OCI-LY1 (cell line): ENCODE results near the gene RAB11FIP3.
"Not testable (repeated sequence)": the region's sequence is repeated elsewhere in the genome, so short reads cannot be mapped to it uniquely, and the experiment has no call there.

Source experiments
- H2AFZ ChIP-seq: fragments of 200-600 bp; sonication (generic), shearing (Covaris generic); 2 replicates; pipeline ENCODE4 v1.6.0; 2014; ENCODE audit warnings: antibody characterized with exemption, mild to moderate bottlenecking, low read length
- H3F3A ChIP-seq: fragments of 200-600 bp; sonication (generic), shearing (Covaris generic); 2 replicates; pipeline ENCODE4 v1.6.0; 2014; ENCODE audit warnings: mild to moderate bottlenecking, antibody characterized with exemption, low read length, moderate library complexity; ENCODE audit not compliant: insufficient read depth
- H3K27ac ChIP-seq: fragments of 200-600 bp; sonication (generic); 2 replicates; pipeline ENCODE4 v1.5.1; 2014; ENCODE audit warnings: low read length, mixed run types, mild to moderate bottlenecking, low read depth; ENCODE audit not compliant: poor library complexity, severe bottlenecking
- H3K27me3 ChIP-seq: fragments of 200-600 bp; sonication (generic); 2 replicates; pipeline ENCODE4 v1.6.0; 2014; ENCODE audit warnings: antibody characterized with exemption, mild to moderate bottlenecking, low read length, moderate library complexity; ENCODE audit not compliant: insufficient read depth
- H3K36me3 ChIP-seq: fragments of 200-600 bp; sonication (generic); 2 replicates; pipeline ENCODE4 v1.6.1; 2014; ENCODE audit warnings: mild to moderate bottlenecking, antibody characterized with exemption, low read length, moderate library complexity, mixed read lengths; ENCODE audit not compliant: insufficient read depth
- H3K4me1 ChIP-seq: fragments of 200-600 bp; sonication (generic); 2 replicates; pipeline ENCODE4 v1.5.1; 2014; ENCODE audit warnings: mild to moderate bottlenecking, low read length, moderate library complexity; ENCODE audit not compliant: insufficient read depth, severe bottlenecking
- H3K4me2 ChIP-seq: fragments of 200-600 bp; sonication (generic), shearing (Covaris generic); 2 replicates; pipeline ENCODE4 v1.6.1; 2014; ENCODE audit warnings: low read length
- H3K4me3 ChIP-seq: fragments of 200-600 bp; sonication (generic); 2 replicates; pipeline ENCODE4 v1.5.1; 2014; ENCODE audit warnings: low read length, low read depth, mild to moderate bottlenecking, mixed read lengths; ENCODE audit not compliant: poor library complexity, severe bottlenecking
- H3K79me2 ChIP-seq: fragments of 200-600 bp; shearing (Covaris generic); 2 replicates; pipeline ENCODE4 v1.6.1; 2016; ENCODE audit warnings: mixed run types, low read length, mixed read lengths; ENCODE audit not compliant: insufficient read depth
- H3K9ac ChIP-seq: fragments of 200-600 bp; sonication (generic), shearing (Covaris generic); 2 replicates; pipeline ENCODE4 v1.6.1; 2014; ENCODE audit warnings: mild to moderate bottlenecking, low read length, mixed read lengths
- H3K9me2 ChIP-seq: fragments of 200-600 bp; sonication (generic), shearing (Covaris generic); 2 replicates; pipeline ENCODE4 v1.6.1; 2014; ENCODE audit warnings: low read depth, mild to moderate bottlenecking, low read length, mixed read lengths
- H3K9me3 ChIP-seq: fragments of 200-600 bp; shearing (Covaris generic); 2 replicates; pipeline ENCODE4 v1.6.1; 2014; ENCODE audit warnings: low read length, mixed read lengths
- H4K20me1 ChIP-seq: fragments of 200-600 bp; sonication (generic), shearing (Covaris generic); 2 replicates; pipeline ENCODE4 v1.6.0; 2016; ENCODE audit warnings: mild to moderate bottlenecking, low read length; ENCODE audit not compliant: insufficient read depth
- EZH2 ChIP-seq: fragments of 200-600 bp; sonication (generic), shearing (Covaris generic); IDR thresholded peaks from 2 replicates; pipeline ENCODE4 v1.8.0; 2017; ENCODE audit warnings: borderline replicate concordance, mixed run types, mild to moderate bottlenecking, antibody characterized with exemption, low read length, moderate library complexity, mixed read lengths
- TF ChIP-seq, protein P1 (sequence below): fragments of 200-600 bp; sonication (generic), shearing (Covaris generic); IDR thresholded peaks from 2 replicates; pipeline ENCODE4 v1.5.1; 2017; ENCODE audit warnings: mild to moderate bottlenecking, antibody characterized with exemption, low read length, moderate library complexity, mixed read lengths

RAB11FIP3 gene

DNA sequence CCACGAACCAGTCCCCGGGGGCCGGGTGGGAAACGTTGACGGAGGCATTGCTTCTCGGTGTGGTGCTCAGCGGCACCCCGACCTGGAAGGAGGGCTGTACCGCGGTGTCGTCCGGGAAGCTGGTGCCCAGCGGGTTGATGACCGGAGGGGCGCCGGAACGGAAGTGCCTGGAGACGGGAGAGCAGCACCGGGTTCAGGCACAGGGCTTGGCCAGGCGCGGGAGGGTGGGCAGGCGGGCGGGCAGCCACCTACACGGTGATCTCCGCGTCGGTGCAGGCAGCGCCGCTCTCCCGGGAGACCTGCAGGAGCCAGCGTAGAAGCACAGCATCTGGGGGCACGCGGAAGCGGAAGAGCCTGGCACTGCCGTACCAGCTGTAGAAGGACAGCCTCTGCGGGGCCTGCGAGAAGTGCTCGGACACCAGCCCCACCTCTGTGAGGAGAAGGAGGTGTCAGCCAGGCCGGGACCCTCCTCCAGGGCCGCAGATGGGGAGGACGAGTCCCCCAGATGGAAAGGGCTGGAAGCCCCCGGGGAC is 48.0 kb upstream of the RAB11FIP3 start:
- Histone ChIP-seq H3K9ac (no peak overlapping the region), H4K20me1 (no peaks in the 10 kb centered on the region), H3K9me3 (no peaks in the 10 kb centered on the region), H3K27ac (no peak overlapping the region), H3K4me1 (peaks cover 9% of the 10 kb centered on the region), H3K27me3 (no peaks in the 10 kb centered on the region), H3K9me2 (no peaks in the 10 kb centered on the region), H3F3A (no peaks in the 10 kb centered on the region), H3K36me3 (peaks cover 29% of the 10 kb centered on the region), H2AFZ (no peak overlapping the region), H3K4me3 (no peak overlapping the region), H3K4me2 (no peak overlapping the region), H3K79me2 (no peaks in the 10 kb centered on the region)
- TF ChIP-seq, protein P1, sequence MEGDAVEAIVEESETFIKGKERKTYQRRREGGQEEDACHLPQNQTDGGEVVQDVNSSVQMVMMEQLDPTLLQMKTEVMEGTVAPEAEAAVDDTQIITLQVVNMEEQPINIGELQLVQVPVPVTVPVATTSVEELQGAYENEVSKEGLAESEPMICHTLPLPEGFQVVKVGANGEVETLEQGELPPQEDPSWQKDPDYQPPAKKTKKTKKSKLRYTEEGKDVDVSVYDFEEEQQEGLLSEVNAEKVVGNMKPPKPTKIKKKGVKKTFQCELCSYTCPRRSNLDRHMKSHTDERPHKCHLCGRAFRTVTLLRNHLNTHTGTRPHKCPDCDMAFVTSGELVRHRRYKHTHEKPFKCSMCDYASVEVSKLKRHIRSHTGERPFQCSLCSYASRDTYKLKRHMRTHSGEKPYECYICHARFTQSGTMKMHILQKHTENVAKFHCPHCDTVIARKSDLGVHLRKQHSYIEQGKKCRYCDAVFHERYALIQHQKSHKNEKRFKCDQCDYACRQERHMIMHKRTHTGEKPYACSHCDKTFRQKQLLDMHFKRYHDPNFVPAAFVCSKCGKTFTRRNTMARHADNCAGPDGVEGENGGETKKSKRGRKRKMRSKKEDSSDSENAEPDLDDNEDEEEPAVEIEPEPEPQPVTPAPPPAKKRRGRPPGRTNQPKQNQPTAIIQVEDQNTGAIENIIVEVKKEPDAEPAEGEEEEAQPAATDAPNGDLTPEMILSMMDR: no peak
- TF ChIP-seq EZH2: no peak

DNA sequence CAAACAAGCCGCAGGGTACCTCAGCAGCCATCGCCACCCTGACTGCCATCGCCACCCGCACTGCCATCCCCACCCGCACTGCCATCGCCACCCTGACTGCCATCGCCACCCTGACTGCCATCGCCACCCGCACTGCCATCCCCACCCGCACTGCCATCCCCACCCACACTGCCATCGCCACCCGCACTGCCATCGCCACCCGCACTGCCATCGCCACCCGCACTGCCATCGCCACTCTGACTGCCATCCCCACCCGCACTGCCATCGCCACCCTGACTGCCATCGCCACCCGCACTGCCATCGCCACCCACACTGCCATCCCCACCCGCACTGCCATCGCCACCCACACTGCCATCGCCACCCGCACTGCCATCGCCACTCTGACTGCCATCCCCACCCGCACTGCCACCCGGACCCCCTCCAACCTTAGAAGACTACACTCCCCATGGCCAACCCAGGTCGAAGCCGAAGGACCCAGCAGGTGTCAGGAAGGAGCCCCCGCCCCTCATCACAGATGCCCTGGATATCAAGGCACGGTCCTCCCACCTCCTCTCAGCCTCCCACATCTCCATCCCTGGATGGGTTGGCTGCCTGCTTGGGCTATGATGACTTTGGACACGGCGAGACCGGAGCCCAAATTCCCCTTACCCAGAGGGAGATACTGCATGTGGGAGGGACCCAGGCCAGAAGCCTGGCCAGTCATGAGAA is 47.2 kb upstream of the RAB11FIP3 start:
- H4K20me1 ChIP-seq, H3K4me3 ChIP-seq, H3K79me2 ChIP-seq, H3K4me2 ChIP-seq, H3K9ac ChIP-seq, H3K27ac ChIP-seq, H2AFZ ChIP-seq, H3F3A ChIP-seq, H3K9me3 ChIP-seq, H3K27me3 ChIP-seq, H3K9me2 ChIP-seq: not testable (repeated sequence)
- peaks cover 29% of the 10 kb centered on the region for H3K36me3 ChIP-seq
- peaks cover 16% of the 10 kb centered on the region for H3K4me1 ChIP-seq

DNA sequence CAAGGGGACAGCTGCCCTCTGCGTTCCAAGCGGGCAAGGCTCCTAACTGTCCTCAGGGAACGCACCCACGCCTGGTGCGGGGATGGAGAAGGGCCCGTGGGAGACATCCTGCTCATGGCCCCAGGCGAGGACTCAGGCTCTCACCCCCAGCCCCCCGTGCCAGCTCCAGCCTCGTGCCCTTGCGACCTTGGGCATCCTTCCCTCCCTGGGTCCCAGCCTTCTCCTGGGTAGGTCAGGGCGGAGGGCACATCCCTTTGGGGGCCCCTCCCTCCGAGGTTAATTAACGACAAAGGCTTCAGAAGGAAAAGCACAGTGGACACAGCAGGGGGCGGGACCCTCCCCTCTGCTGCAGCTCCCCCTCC is 46.6 kb upstream of the RAB11FIP3 start:
- no peak overlapping the region for H3K4me2 ChIP-seq
- H3K4me3 ChIP-seq: no peak overlapping the region
- H3K9me2 ChIP-seq: no peaks in the 10 kb centered on the region
- H3K4me1 ChIP-seq: peaks cover 21% of the 10 kb centered on the region
- H3K27ac ChIP-seq: no peak overlapping the region
- H2AFZ ChIP-seq: no peak overlapping the region
- no peak overlapping the region for H3K9ac ChIP-seq
- H3K79me2 ChIP-seq: no peaks in the 10 kb centered on the region
- no peaks in the 10 kb centered on the region for H3K9me3 ChIP-seq
- TF ChIP-seq, protein P1: no peak
- no peak for TF ChIP-seq EZH2
- H3K27me3 ChIP-seq: no peaks in the 10 kb centered on the region
- no peaks in the 10 kb centered on the region for H4K20me1 ChIP-seq
- H3K36me3 ChIP-seq: peaks cover 26% of the 10 kb centered on the region
- no peaks in the 10 kb centered on the region for H3F3A ChIP-seq
